Prostate gland (tissue), 2 donors: ENCODE data around the gene CANX. TPM values are rescaled to one million over a fixed set of nuclear protein-coding genes. Genes with fewer than 3 reads are reported as not detected.

ENCODE experiments used
- DNase-seq: peaks from one replicate; pipeline ENCODE4 v3.0.0-alpha.2; 2019; ENCODE audit warnings: low spot score
- H3K27ac ChIP-seq, 2 donors: fragments of 200-600 bp; sonication (generic); 2 replicates each; pipeline ENCODE4 v1.5.1; 2017 to 2019
- H3K27me3 ChIP-seq: fragments of 200-600 bp; sonication (generic); replicated peaks from 2 replicates; pipeline ENCODE4 v1.5.1; 2019; ENCODE audit not compliant: insufficient read depth
- H3K36me3 ChIP-seq, 2 donors: fragments of 200-600 bp; sonication (generic); 1 replicate in 1 of 2; 2 replicates in 1 of 2; pipeline versions ENCODE4 v1.5.1 to v1.8.1; 2017 to 2019
- H3K4me1 ChIP-seq: fragments of 200-600 bp; sonication (generic); replicated peaks from 2 replicates; pipeline ENCODE4 v1.5.1; 2019
- H3K4me3 ChIP-seq, 2 donors: fragments of 200-600 bp; sonication (generic); 2 replicates each; pipeline ENCODE4 v1.5.1; 2017 to 2019
- H3K9me3 ChIP-seq: fragments of 200-600 bp; sonication (generic); 2 replicates; pipeline ENCODE4 v1.5.1; 2017
- POLR2A ChIP-seq: fragments of 450-650 bp; IDR thresholded peaks from one replicate; pipeline ENCODE4 v1.6.1; 2016; ENCODE audit warnings: antibody characterized with exemption, mild to moderate bottlenecking
- POLR2AphosphoS5 ChIP-seq: sonication (generic); formaldehyde crosslinking; IDR thresholded peaks from one replicate; pipeline ENCODE4 v1.6.1; 2017; ENCODE audit warnings: antibody characterized with exemption
- WGBS: methylation state at CpG from one replicate; pipeline ENCODE4 v1.1.5; 2018; 5-methylcytosine and 5-hydroxymethylcytosine counted together
- intact Hi-C: fragments of 100-400 bp; cut with DNase I; formaldehyde crosslinking; loops from one replicate; pipeline ENCODE4 v1.14.2; 2022
- total RNA-seq, 2 donors: library from RNA; depleted of rRNA; stranded (reverse); fragments of >200 nt; gene quantifications; one replicate each; pipeline ENCODE4 v1.1.0, GENCODE V29; 2016
- TF ChIP-seq, protein P1 (sequence below), 4 experiments: fragments of 200-600 bp in 2 of 4; fragments of 450-650 bp in 2 of 4; sonication (generic) in 2 of 4; IDR thresholded peaks; 1 replicate in 3 of 4; 2 replicates in 1 of 4; pipeline ENCODE4 v1.5.1; 2016 to 2019; ENCODE audit warnings: antibody characterized with exemption in 4 of 4, mild to moderate bottlenecking in 2 of 4, moderate library complexity in 2 of 4

Gene CANX
- total RNA-seq, 2 donors from 2014 or later = 341 to 468 TPM

DNA sequence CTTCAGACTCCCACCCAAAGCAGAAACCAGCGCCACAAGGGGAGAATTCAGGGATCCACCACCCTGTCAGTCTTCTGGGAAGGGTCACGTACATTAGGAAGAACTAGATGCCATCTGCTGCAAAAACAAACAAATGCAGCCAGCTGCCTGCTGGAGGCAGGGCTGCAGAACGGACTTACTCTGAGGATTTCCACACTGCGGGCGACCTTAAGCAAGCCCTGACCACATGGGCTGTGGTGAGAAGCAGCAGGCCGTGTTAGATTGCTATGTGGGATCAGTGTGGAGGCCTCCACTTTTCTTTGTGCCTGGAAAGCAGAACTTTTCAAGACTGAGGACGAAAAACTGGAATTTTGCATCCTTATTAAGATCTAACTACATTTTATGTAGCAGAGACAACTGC is 81.6 kb downstream of the CANX start:
- TF ChIP-seq POLR2A = no peak
- TF ChIP-seq POLR2AphosphoS5 = no peak
- TF ChIP-seq, protein P1, sequence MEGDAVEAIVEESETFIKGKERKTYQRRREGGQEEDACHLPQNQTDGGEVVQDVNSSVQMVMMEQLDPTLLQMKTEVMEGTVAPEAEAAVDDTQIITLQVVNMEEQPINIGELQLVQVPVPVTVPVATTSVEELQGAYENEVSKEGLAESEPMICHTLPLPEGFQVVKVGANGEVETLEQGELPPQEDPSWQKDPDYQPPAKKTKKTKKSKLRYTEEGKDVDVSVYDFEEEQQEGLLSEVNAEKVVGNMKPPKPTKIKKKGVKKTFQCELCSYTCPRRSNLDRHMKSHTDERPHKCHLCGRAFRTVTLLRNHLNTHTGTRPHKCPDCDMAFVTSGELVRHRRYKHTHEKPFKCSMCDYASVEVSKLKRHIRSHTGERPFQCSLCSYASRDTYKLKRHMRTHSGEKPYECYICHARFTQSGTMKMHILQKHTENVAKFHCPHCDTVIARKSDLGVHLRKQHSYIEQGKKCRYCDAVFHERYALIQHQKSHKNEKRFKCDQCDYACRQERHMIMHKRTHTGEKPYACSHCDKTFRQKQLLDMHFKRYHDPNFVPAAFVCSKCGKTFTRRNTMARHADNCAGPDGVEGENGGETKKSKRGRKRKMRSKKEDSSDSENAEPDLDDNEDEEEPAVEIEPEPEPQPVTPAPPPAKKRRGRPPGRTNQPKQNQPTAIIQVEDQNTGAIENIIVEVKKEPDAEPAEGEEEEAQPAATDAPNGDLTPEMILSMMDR (IDR thresholded peaks at IDR 0.05) = no peak
- H3K27ac ChIP-seq = no peak overlapping the region
- no peaks in the 10 kb centered on the region for H3K9me3 ChIP-seq
- H3K27me3 ChIP-seq = no peaks in the 10 kb centered on the region
- 85% methylated on average over 7 of the region's 7 CpGs for WGBS
- peaks cover 2% of the 10 kb centered on the region for H3K4me1 ChIP-seq
- intact Hi-C loops = no loop called here
- H3K36me3 ChIP-seq = no peaks in the 10 kb centered on the region
- H3K4me3 ChIP-seq = no peak overlapping the region
- no peak for DNase-seq

Other genes with a start within 250 kb of the CANX start
- gene RUFY1, start 148.4 kb upstream of the CANX start, total RNA-seq = 10 to 100 TPM; 48.7 to 55.6 TPM
- 100 to 1,000 TPM; 260 to 398 TPM for gene HNRNPH1, start 75.3 kb upstream of the CANX start, total RNA-seq
- 1 to 10 TPM in 1 of 2 donors, not detected in 1; 5.0 TPM for gene CBY3, start 17.9 kb upstream of the CANX start, total RNA-seq
- 10 to 100 TPM; 33.9 to 54.7 TPM for gene MAML1, start 33.9 kb downstream of the CANX start, total RNA-seq
- gene LTC4S, start 95.0 kb downstream of the CANX start, total RNA-seq = 1 to 10 TPM; 7.8 to 8.2 TPM
- 100 to 1,000 TPM in 1 of 2 donors, 10 to 100 TPM in 1; 82.7 to 142 TPM for gene MGAT4B, start 107.9 kb downstream of the CANX start, total RNA-seq
- 100 to 1,000 TPM; 377 to 527 TPM for gene SQSTM1, start 121.9 kb downstream of the CANX start, total RNA-seq
- gene MRNIP, start 159.8 kb downstream of the CANX start, total RNA-seq = 10 to 100 TPM; 30.0 to 55.2 TPM
- 100 to 1,000 TPM in 1 of 2 donors, 10 to 100 TPM in 1; 64.1 to 163 TPM for gene TBC1D9B, start 208.9 kb downstream of the CANX start, total RNA-seq